ENCODE measurements around the gene LRSAM1.

LRSAM1 gene

DNA sequence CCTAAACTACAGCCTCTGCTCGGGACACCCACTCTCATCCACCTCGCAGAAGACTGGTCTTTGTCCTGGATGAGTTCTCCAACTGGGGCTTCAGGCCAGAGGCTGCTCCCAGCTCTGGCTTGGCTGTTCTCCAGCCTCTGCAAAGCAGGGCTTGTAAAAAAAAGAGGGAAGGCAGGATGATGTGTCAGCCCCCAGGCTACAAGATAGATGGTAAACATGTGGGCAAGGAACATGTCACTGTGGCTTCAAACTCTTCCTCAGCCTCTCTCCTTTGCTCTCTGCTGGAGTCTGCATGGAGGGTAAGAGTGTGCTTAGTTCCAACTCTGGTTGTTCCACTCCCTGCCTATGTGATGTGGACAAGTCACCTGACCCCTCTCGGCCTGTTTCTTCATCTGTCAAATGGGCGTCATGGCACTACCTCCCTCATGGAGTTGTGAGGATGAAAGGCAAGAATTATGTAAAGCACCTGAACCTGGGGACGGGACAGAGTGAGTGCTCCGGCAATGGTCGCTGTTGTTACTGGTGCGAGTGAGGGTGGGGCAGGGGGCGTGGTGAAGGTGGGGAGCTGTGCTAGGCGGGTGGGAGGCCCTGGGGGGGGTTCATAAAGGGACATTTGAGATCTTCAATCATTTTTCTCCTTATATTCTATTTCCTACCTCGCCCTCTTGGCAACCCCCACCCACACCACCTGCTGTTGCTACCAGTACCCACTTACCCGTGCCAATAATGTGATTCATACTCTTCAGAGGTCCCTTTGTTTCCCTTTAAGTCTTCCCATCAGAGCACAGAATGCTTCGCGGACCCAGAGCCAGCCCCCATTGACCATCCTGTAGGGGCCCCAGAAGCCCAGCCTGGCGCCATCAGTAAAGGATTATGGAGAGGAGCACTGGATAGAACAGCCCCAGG lies 33.9 kb upstream of the LRSAM1 start:
- Histone ChIP-seq H3K4me1 (ENCODE audit: control insufficient read depth, insufficient read depth, low read length, unreplicated experiment) (no peaks in the 10 kb centered on the region), H3K27ac (ENCODE audit: low read depth, low read length) (no peak overlapping the region), H3K4me3 (ENCODE audit: low read depth, low read length) (no peak overlapping the region), H3K36me3 (ENCODE audit: insufficient read depth, low read length) (no peaks in the 10 kb centered on the region), H3K79me2 (ENCODE audit: control insufficient read depth, insufficient read depth, low read length, unreplicated experiment) (peaks cover 3% of the 10 kb centered on the region), H3K27me3 (ENCODE audit: insufficient read depth, low read length) (no peaks in the 10 kb centered on the region), H2AFZ (ENCODE audit: low read length, unreplicated experiment) (no peak overlapping the region)

- no peaks in the 10 kb centered on the region for H3K36me3 ChIP-seq (ENCODE audit: insufficient read depth, low read length)
- H3K27me3 ChIP-seq (ENCODE audit: insufficient read depth, low read length): no peaks in the 10 kb centered on the region
- no peak overlapping the region for H3K4me3 ChIP-seq (ENCODE audit: low read depth, low read length)
- H3K4me1 ChIP-seq (ENCODE audit: control insufficient read depth, insufficient read depth, low read length, unreplicated experiment): peaks cover 7% of the 10 kb centered on the region
- no peak overlapping the region for H3K27ac ChIP-seq (ENCODE audit: low read depth, low read length)
- peaks cover 10% of the 10 kb centered on the region for H3K79me2 ChIP-seq (ENCODE audit: control insufficient read depth, insufficient read depth, low read length, unreplicated experiment)
- H2AFZ ChIP-seq (ENCODE audit: low read length, unreplicated experiment): no peak overlapping the region
These were observed 33.3 kb upstream of the LRSAM1 start for GRCh38 chr9:127418037-127418471.

- Histone ChIP-seq H2AFZ (ENCODE audit: low read length, unreplicated experiment) (no peak overlapping the region), H3K27me3 (ENCODE audit: insufficient read depth, low read length) (no peaks in the 10 kb centered on the region), H3K4me3 (ENCODE audit: low read depth, low read length) (no peak overlapping the region), H3K79me2 (ENCODE audit: control insufficient read depth, insufficient read depth, low read length, unreplicated experiment) (peaks cover 14% of the 10 kb centered on the region), H3K4me1 (ENCODE audit: control insufficient read depth, insufficient read depth, low read length, unreplicated experiment) (peaks cover 8% of the 10 kb centered on the region), H3K36me3 (ENCODE audit: insufficient read depth, low read length) (no peaks in the 10 kb centered on the region), H3K27ac (ENCODE audit: low read depth, low read length) (no peak overlapping the region)
These were observed 32.0 kb upstream of the LRSAM1 start for GRCh38 chr9:127419348-127419747.

DNA sequence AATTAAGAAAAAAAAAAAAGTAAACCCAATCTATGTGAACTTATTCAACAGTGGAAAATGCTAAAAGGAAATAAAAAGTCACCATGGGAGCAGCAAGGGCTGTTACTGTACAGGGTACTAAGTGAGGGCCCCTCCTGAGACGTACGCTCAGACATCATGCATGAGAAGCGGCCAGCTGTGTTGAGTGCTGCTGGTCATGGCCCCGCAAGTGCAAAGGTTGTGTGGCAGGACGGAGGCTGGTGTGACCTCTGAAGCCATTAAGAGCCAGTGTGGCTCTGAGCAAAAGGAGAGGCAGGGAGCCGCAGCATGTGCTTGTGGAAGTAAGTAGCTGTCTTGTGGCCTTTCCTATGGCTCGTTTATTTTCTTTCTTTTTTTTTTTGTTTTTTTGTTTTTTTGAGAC lies 30.3 kb upstream of the LRSAM1 start:
- H2AFZ ChIP-seq (ENCODE audit: low read length, unreplicated experiment): no peak overlapping the region
- H3K4me3 ChIP-seq (ENCODE audit: low read depth, low read length): no peak overlapping the region
- no peaks in the 10 kb centered on the region for H3K27me3 ChIP-seq (ENCODE audit: insufficient read depth, low read length)
- no peaks in the 10 kb centered on the region for H3K36me3 ChIP-seq (ENCODE audit: insufficient read depth, low read length)
- peaks cover 29% of the 10 kb centered on the region for H3K79me2 ChIP-seq (ENCODE audit: control insufficient read depth, insufficient read depth, low read length, unreplicated experiment)
- no peak overlapping the region for H3K27ac ChIP-seq (ENCODE audit: low read depth, low read length)
- H3K4me1 ChIP-seq (ENCODE audit: control insufficient read depth, insufficient read depth, low read length, unreplicated experiment): peaks cover 15% of the 10 kb centered on the region

- Histone ChIP-seq H3K27me3 (ENCODE audit: insufficient read depth, low read length) (no peaks in the 10 kb centered on the region), H3K36me3 (ENCODE audit: insufficient read depth, low read length) (no peaks in the 10 kb centered on the region), H3K79me2 (ENCODE audit: control insufficient read depth, insufficient read depth, low read length, unreplicated experiment) (peaks cover 37% of the 10 kb centered on the region), H3K4me3 (ENCODE audit: low read depth, low read length) (peak overlapping the region; percentile 88), H3K27ac (ENCODE audit: low read depth, low read length) (no peak overlapping the region), H3K4me1 (ENCODE audit: control insufficient read depth, insufficient read depth, low read length, unreplicated experiment) (peaks cover 15% of the 10 kb centered on the region), H2AFZ (ENCODE audit: low read length, unreplicated experiment) (no peak overlapping the region)
These were observed 29.1 kb upstream of the LRSAM1 start for GRCh38 chr9:127422133-127422782.

- Histone ChIP-seq H3K27ac (ENCODE audit: low read depth, low read length) (no peak overlapping the region), H3K27me3 (ENCODE audit: insufficient read depth, low read length) (no peaks in the 10 kb centered on the region), H3K36me3 (ENCODE audit: insufficient read depth, low read length) (no peaks in the 10 kb centered on the region), H3K4me3 (ENCODE audit: low read depth, low read length) (peak overlapping the region; percentile 88), H3K79me2 (ENCODE audit: control insufficient read depth, insufficient read depth, low read length, unreplicated experiment) (peaks cover 41% of the 10 kb centered on the region), H2AFZ (ENCODE audit: low read length, unreplicated experiment) (no peak overlapping the region), H3K4me1 (ENCODE audit: control insufficient read depth, insufficient read depth, low read length, unreplicated experiment) (peaks cover 15% of the 10 kb centered on the region)
These were observed 28.5 kb upstream of the LRSAM1 start for GRCh38 chr9:127422787-127423186.

GRCh38 chr9:127423476-127423933 lies 27.8 kb upstream of the LRSAM1 start:
- H3K79me2 ChIP-seq (ENCODE audit: control insufficient read depth, insufficient read depth, low read length, unreplicated experiment): peaks cover 41% of the 10 kb centered on the region
- H3K4me3 ChIP-seq (ENCODE audit: low read depth, low read length): peak overlapping the region; percentile 88
- H3K27me3 ChIP-seq (ENCODE audit: insufficient read depth, low read length): no peaks in the 10 kb centered on the region
- peak overlapping the region; percentile 68 for H3K27ac ChIP-seq (ENCODE audit: low read depth, low read length)
- peak overlapping the region; percentile 95 for H2AFZ ChIP-seq (ENCODE audit: low read length, unreplicated experiment)
- peaks cover 15% of the 10 kb centered on the region for H3K4me1 ChIP-seq (ENCODE audit: control insufficient read depth, insufficient read depth, low read length, unreplicated experiment)
- H3K36me3 ChIP-seq (ENCODE audit: insufficient read depth, low read length): no peaks in the 10 kb centered on the region

DNA sequence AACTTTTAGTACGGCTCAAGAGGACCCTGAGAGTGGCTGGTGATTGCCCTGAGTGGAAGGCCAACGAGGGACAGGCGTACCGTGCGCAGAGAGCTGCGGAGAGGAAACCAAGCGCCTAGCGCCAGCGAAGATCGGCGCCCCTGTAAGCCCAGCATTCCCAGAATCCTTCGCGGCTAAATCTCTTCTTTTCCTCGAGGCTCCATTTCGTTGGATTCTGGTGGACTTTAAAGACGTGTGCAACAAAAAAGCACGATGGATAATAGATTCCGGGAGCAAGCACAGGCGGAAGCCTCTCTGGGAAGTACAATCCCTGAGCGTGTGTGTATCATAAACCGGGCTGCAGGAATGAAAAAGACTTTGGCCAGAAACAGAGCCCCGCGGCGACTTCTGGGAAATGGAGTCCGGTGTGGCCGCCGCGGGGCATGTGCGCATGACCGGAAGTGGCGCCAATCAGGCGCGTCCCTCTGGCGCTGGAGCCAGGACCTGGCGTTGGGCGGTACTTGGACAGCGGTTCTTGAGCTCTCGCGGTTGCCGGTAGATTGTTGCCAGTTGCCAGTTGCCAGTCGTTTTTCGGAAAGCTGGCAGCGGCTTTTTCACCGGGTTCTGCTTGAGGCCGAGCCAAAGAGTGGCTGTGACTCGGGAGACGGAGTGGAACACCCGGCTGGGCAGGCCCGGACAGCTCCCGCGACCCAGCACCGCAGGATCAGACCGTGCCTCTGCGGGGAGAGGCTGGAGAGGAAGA lies 27.2 kb upstream of the LRSAM1 start, which contains the start of gene ZNF79:
TSS of gene ZNF79 (plus strand) at position 449 of the 742 bp plus-strand sequence. CDS start 406 bp downstream, outside the sequence.
- H3K4me1 ChIP-seq (ENCODE audit: control insufficient read depth, insufficient read depth, low read length, unreplicated experiment): peaks cover 15% of the 10 kb centered on the region
- no peaks in the 10 kb centered on the region for H3K36me3 ChIP-seq (ENCODE audit: insufficient read depth, low read length)
- peak within 1 kb of the TSS; percentile 88 for H3K4me3 ChIP-seq (ENCODE audit: low read depth, low read length)
- peak within 1 kb of the TSS; percentile 68 for H3K27ac ChIP-seq (ENCODE audit: low read depth, low read length)
- H3K27me3 ChIP-seq (ENCODE audit: insufficient read depth, low read length): no peaks in the 10 kb centered on the region
- H2AFZ ChIP-seq (ENCODE audit: low read length, unreplicated experiment): peak within 1 kb of the TSS; percentile 95
- peaks cover 41% of the 10 kb centered on the region for H3K79me2 ChIP-seq (ENCODE audit: control insufficient read depth, insufficient read depth, low read length, unreplicated experiment)

GRCh38 chr9:127424676-127424999 lies 26.7 kb upstream of the LRSAM1 start:
- peak overlapping the region; percentile 95 for H2AFZ ChIP-seq (ENCODE audit: low read length, unreplicated experiment)
- H3K79me2 ChIP-seq (ENCODE audit: control insufficient read depth, insufficient read depth, low read length, unreplicated experiment): peaks cover 41% of the 10 kb centered on the region
- peak overlapping the region; percentile 88 for H3K4me3 ChIP-seq (ENCODE audit: low read depth, low read length)
- peaks cover 15% of the 10 kb centered on the region for H3K4me1 ChIP-seq (ENCODE audit: control insufficient read depth, insufficient read depth, low read length, unreplicated experiment)
- H3K27me3 ChIP-seq (ENCODE audit: insufficient read depth, low read length): no peaks in the 10 kb centered on the region
- no peaks in the 10 kb centered on the region for H3K36me3 ChIP-seq (ENCODE audit: insufficient read depth, low read length)
- H3K27ac ChIP-seq (ENCODE audit: low read depth, low read length): peak overlapping the region; percentile 68; the same call in 1 of the 2 replicates

- Histone ChIP-seq H3K27me3 (ENCODE audit: insufficient read depth, low read length) (no peaks in the 10 kb centered on the region), H3K79me2 (ENCODE audit: control insufficient read depth, insufficient read depth, low read length, unreplicated experiment) (peaks cover 42% of the 10 kb centered on the region), H3K36me3 (ENCODE audit: insufficient read depth, low read length) (peaks cover 7% of the 10 kb centered on the region; the same call in 1 of the 2 replicates), H2AFZ (ENCODE audit: low read length, unreplicated experiment) (no peak overlapping the region), H3K4me1 (ENCODE audit: control insufficient read depth, insufficient read depth, low read length, unreplicated experiment) (peaks cover 15% of the 10 kb centered on the region), H3K4me3 (ENCODE audit: low read depth, low read length) (no peak overlapping the region; the same call in 1 of the 2 replicates), H3K27ac (ENCODE audit: low read depth, low read length) (no peak overlapping the region)
These were observed 24.6 kb upstream of the LRSAM1 start for GRCh38 chr9:127426756-127427155.
